IMR-90 (cell line): ENCODE data around the gene TENM3. TPM values are rescaled to one million over a fixed set of nuclear protein-coding genes. Genes with fewer than 3 reads are reported as not detected.

ENCODE experiments used
- ATAC-seq: fragments of 200-7000 bp; cut with Tn5 transposase; 2 replicates; pipeline ENCODE4 v1.9.1; 2020; ENCODE audit warnings: low read depth, mild to moderate bottlenecking, moderate library complexity
- BruUV-seq: library from RNA; stranded (reverse); fragments of 400-500 nt; replicated peaks from 2 replicates; lab custom pipeline; 2021; lab: Mats Ljungman, UMichigan
- CTCF ChIA-PET: fragments of 300-600 bp; formaldehyde crosslinking; extraction: SDS; loops from one replicate; lab custom pipeline; 2021; ENCODE audit warnings: antibody characterized with exemption; lab: Yijun Ruan, JAX
- POLR2A ChIA-PET: fragments of 300-600 bp; sonication (Branson Sonifier 250); formaldehyde crosslinking; loops from one replicate; lab custom pipeline; 2022; ENCODE audit warnings: antibody characterized with exemption; ENCODE audit not compliant: unreplicated experiment; lab: Charles Lee
- DNase-seq: peaks from one replicate; pipeline ENCODE4 v3.0.0; 2013
- H2AFZ ChIP-seq: replicated peaks from 2 replicates; pipeline ENCODE3; 2013; ENCODE audit warnings: low read length, mild to moderate bottlenecking; ENCODE audit not compliant: poor library complexity
- H2AK5ac ChIP-seq: 2 replicates; pipeline ENCODE4 v1.6.1; 2013; ENCODE audit warnings: low read depth, low read length, inconsistent platforms
- H2AK9ac ChIP-seq: replicated peaks from 2 replicates; pipeline ENCODE3; 2013; ENCODE audit warnings: mild to moderate bottlenecking, low read depth, low read length, moderate library complexity; ENCODE audit not compliant: poor library complexity
- H2BK120ac ChIP-seq: 2 replicates; pipeline ENCODE4 v1.6.1; 2013; ENCODE audit warnings: low read depth, low read length, inconsistent platforms
- H2BK15ac ChIP-seq: 3 replicates; pipeline ENCODE4 v1.6.1; 2013; ENCODE audit warnings: low read depth, low read length, inconsistent platforms
- H2BK20ac ChIP-seq: 2 replicates; pipeline ENCODE4 v1.6.1; 2013; ENCODE audit warnings: low read depth, mild to moderate bottlenecking, inconsistent platforms, low read length, moderate library complexity
- H2BK5ac ChIP-seq: 2 replicates; pipeline ENCODE4 v1.6.1; 2013; ENCODE audit warnings: mild to moderate bottlenecking, low read depth, low read length, inconsistent platforms; ENCODE audit not compliant: poor library complexity, severe bottlenecking
- H3K14ac ChIP-seq: replicated peaks from 2 replicates; pipeline ENCODE4 v1.6.1; 2013; ENCODE audit warnings: low read depth, low read length, inconsistent platforms
- H3K18ac ChIP-seq: 2 replicates; pipeline ENCODE4 v1.6.1; 2013; ENCODE audit warnings: low read depth, low read length, control low read depth
- H3K23ac ChIP-seq: 2 replicates; pipeline ENCODE4 v1.6.1; 2013; ENCODE audit warnings: low read depth, low read length, inconsistent platforms
- H3K27ac ChIP-seq: 2 replicates; pipeline ENCODE4 v1.5.1; 2013; ENCODE audit warnings: mild to moderate bottlenecking, control low read depth, low read length; ENCODE audit not compliant: insufficient read depth
- H3K27me3 ChIP-seq: 2 replicates; pipeline ENCODE4 v1.6.1; 2013; ENCODE audit warnings: low read length; ENCODE audit not compliant: control insufficient read depth, insufficient read depth
- H3K36me3 ChIP-seq: 2 replicates; pipeline ENCODE4 v1.6.1; 2013; ENCODE audit warnings: low read length, mixed read lengths; ENCODE audit not compliant: control insufficient read depth, insufficient read depth
- H3K4ac ChIP-seq: 2 replicates; pipeline ENCODE4 v1.6.1; 2013; ENCODE audit warnings: low read depth, low read length, inconsistent platforms
- H3K4me1 ChIP-seq: 2 replicates; pipeline ENCODE4 v1.6.1; 2013; ENCODE audit warnings: low read length, mixed read lengths; ENCODE audit not compliant: control insufficient read depth, insufficient read depth
- H3K4me2 ChIP-seq: 2 replicates; pipeline ENCODE4 v1.6.1; 2013; ENCODE audit warnings: low read depth, mild to moderate bottlenecking, control low read depth, low read length, moderate library complexity
- H3K4me3 ChIP-seq: 2 replicates; pipeline ENCODE4 v1.5.1; 2013; ENCODE audit warnings: low read depth, mild to moderate bottlenecking, control low read depth, low read length, moderate library complexity; ENCODE audit not compliant: insufficient read depth
- H3K56ac ChIP-seq: 2 replicates; pipeline ENCODE4 v1.6.1; 2013; ENCODE audit warnings: low read length, inconsistent platforms; ENCODE audit not compliant: insufficient read depth; ENCODE audit errors: extremely low read depth
- H3K79me1 ChIP-seq, 2 experiments: 2 replicates each; pipeline ENCODE4 v1.6.1; 2013; ENCODE audit warnings: low read length in 2 of 2, inconsistent platforms in 1 of 2, low read depth in 1 of 2
- H3K9ac ChIP-seq: 2 replicates; pipeline ENCODE4 v1.6.1; 2013; ENCODE audit warnings: low read depth, low read length, control low read depth
- H3K9me1 ChIP-seq: 2 replicates; pipeline ENCODE4 v1.6.1; 2013; ENCODE audit warnings: low read length, inconsistent platforms; ENCODE audit not compliant: insufficient read depth
- H3K9me3 ChIP-seq: 2 replicates; pipeline ENCODE4 v1.6.1; 2013; ENCODE audit warnings: low read length; ENCODE audit not compliant: control insufficient read depth, insufficient read depth
- H4K20me1 ChIP-seq: 2 replicates; pipeline ENCODE4 v1.6.1; 2013; ENCODE audit warnings: low read length, inconsistent platforms; ENCODE audit not compliant: insufficient read depth
- H4K5ac ChIP-seq: 2 replicates; pipeline ENCODE4 v1.6.1; 2013; ENCODE audit warnings: mild to moderate bottlenecking, low read depth, low read length, control low read depth
- H4K8ac ChIP-seq, 2 experiments: 2 replicates each; pipeline ENCODE4 v1.6.1; 2013; ENCODE audit warnings: low read depth in 2 of 2, low read length in 2 of 2, control low read depth in 1 of 2, inconsistent platforms in 1 of 2
- H4K91ac ChIP-seq: 2 replicates; pipeline ENCODE4 v1.6.1; 2013; ENCODE audit warnings: low read depth, low read length, inconsistent platforms; ENCODE audit not compliant: insufficient read depth
- BHLHE40 ChIP-seq: fragments of 150-350 bp; IDR thresholded peaks from 2 replicates; pipeline ENCODE4 v1.6.1; 2016; ENCODE audit warnings: mild to moderate bottlenecking, low read depth, low read length
- CEBPB ChIP-seq: IDR thresholded peaks from 2 replicates; pipeline ENCODE4 v1.6.1; 2012; ENCODE audit warnings: low read depth, low read length, improper control_type of control experiment
- CHD1 ChIP-seq: IDR thresholded peaks from 2 replicates; pipeline ENCODE4 v1.6.1; 2012; ENCODE audit warnings: low read depth, low read length, improper control_type of control experiment
- ELK1 ChIP-seq: fragments of 150-350 bp; IDR thresholded peaks from 2 replicates; pipeline ENCODE4 v1.6.1; 2016; ENCODE audit warnings: low read depth, mild to moderate bottlenecking, low read length, moderate library complexity, borderline replicate concordance
- FOS ChIP-seq: fragments of 150-350 bp; IDR thresholded peaks from 2 replicates; pipeline ENCODE4 v1.6.1; 2016; ENCODE audit warnings: low read depth, low read length
- MAFK ChIP-seq: IDR thresholded peaks from 2 replicates; pipeline ENCODE4 v1.6.1; 2012; ENCODE audit warnings: low read depth, low read length, improper control_type of control experiment
- MAZ ChIP-seq: IDR thresholded peaks from 2 replicates; pipeline ENCODE4 v1.6.1; 2012; ENCODE audit warnings: low read depth, mild to moderate bottlenecking, low read length, improper control_type of control experiment, moderate library complexity, borderline replicate concordance
- MXI1 ChIP-seq: IDR thresholded peaks from 2 replicates; pipeline ENCODE4 v1.6.1; 2012; ENCODE audit warnings: low read depth, mild to moderate bottlenecking, low read length, moderate library complexity, borderline replicate concordance
- NFE2L2 ChIP-seq: fragments of 150-350 bp; IDR thresholded peaks from 2 replicates; pipeline ENCODE4 v1.6.1; 2016; ENCODE audit warnings: low read depth, mild to moderate bottlenecking, low read length
- POLR2A ChIP-seq: IDR thresholded peaks from 2 replicates; pipeline ENCODE4 v1.6.1; 2012; ENCODE audit warnings: mild to moderate bottlenecking, low read depth, low read length
- RAD21 ChIP-seq: IDR thresholded peaks from 2 replicates; pipeline ENCODE4 v1.6.1; 2012; ENCODE audit warnings: low read length, improper control_type of control experiment
- RCOR1 ChIP-seq: IDR thresholded peaks from 2 replicates; pipeline ENCODE4 v1.6.1; 2012; ENCODE audit warnings: mild to moderate bottlenecking, low read length, improper control_type of control experiment; ENCODE audit not compliant: insufficient replicate concordance
- RFX5 ChIP-seq: IDR thresholded peaks from 2 replicates; pipeline ENCODE4 v1.8.0; 2012; ENCODE audit warnings: low read depth, mild to moderate bottlenecking, low read length, moderate library complexity
- SMC3 ChIP-seq: fragments of 150-350 bp; IDR thresholded peaks from 2 replicates; pipeline ENCODE4 v1.6.1; 2016; ENCODE audit warnings: low read depth, mild to moderate bottlenecking, antibody characterized with exemption, low read length, moderate library complexity
- USF2 ChIP-seq: fragments of 150-350 bp; IDR thresholded peaks from 2 replicates; pipeline ENCODE4 v1.6.1; 2017; ENCODE audit warnings: mild to moderate bottlenecking, antibody characterized with exemption, low read length, low read depth
- WGBS, 2 experiments: methylation state at CpG; one replicate each; pipeline versions ENCODE4 v1.1.5 to v1.1.7; 2013; ENCODE audit warnings: missing lambda C conversion rate in 2 of 2; ENCODE audit not compliant: insufficient read length in 1 of 2; ENCODE audit errors: extremely low coverage in 2 of 2; 5-methylcytosine and 5-hydroxymethylcytosine counted together
- dilution Hi-C: fragments of 300-500 bp; cut with HindIII; formaldehyde crosslinking; loops from one replicate; pipeline ENCODE4 v1.14.3; 2018; ENCODE audit warnings: low sequenced_read_pairs; ENCODE audit not compliant: unreplicated experiment
- in situ Hi-C: fragments of 300-500 bp; cut with MboI; formaldehyde crosslinking; loops from 3 replicates; pipeline ENCODE4 v1.14.3; 2019; ENCODE audit warnings: low sequenced_read_pairs, inconsistent platforms, mixed read lengths
- intact Hi-C: fragments of 100-400 bp; cut with micrococcal nuclease; formaldehyde crosslinking; loops from 2 replicates; pipeline ENCODE4 v1.10.0; 2022
- polyA plus RNA-seq, 3 experiments: library from polyadenylated mRNA; depleted of rRNA; stranded (reverse); fragments of >200 nt; gene quantifications; 2 replicates each; pipeline ENCODE4 v1.2.3, GENCODE V29; 2012; ENCODE audit warnings: low replicate concordance in 1 of 3
- total RNA-seq: library from RNA; depleted of rRNA; stranded (reverse); fragments of >200 nt; gene quantifications from 2 replicates; pipeline ENCODE4 v1.2.3, GENCODE V29; 2012
- TF ChIP-seq, protein P1 (sequence below): conservative IDR thresholded peaks from 2 replicates; pipeline ENCODE4 v1.5.1; 2012; ENCODE audit warnings: mild to moderate bottlenecking, low read depth, low read length, improper control_type of control experiment

TENM3 gene
- total and polyA plus RNA-seq, 2 of the 4 experiments (the other 2 are of a cell fraction) = 29.9 to 173 TPM

DNA sequence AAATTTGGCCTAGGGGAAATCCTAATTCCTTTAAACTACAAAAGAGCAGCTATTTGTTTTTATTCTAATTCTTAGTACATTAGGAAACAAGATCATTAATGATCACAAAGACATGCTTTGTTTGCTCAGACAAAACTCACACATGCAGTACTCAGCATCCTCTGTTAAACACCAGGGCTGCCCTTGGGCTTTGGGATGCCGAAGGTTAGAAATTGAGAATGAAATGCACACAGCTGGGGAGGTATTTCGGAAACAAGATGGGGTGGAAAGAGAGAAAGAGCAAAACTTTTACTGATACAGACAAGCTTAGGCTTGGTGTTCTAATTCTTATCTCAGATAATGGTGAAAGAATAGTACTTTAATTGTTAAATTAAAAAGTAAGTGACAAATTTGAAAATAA, 451.3 kb downstream of the TENM3 start:
- Histone ChIP-seq H3K27me3 (no peaks in the 10 kb centered on the region), H3K4me3 (no peak overlapping the region), H3K18ac (no peak overlapping the region), H2BK20ac (no peak overlapping the region), H2BK5ac (no peak overlapping the region), H4K20me1 (no peaks in the 10 kb centered on the region), H3K4me2 (no peak overlapping the region), H2BK120ac (no peak overlapping the region), H3K36me3 (0 out of 2 replicates have a peak, but pooled peaks cover 2% of the 10 kb centered on the region), H3K27ac (no peak overlapping the region), H2AK9ac (no peak overlapping the region), H3K56ac (no peak overlapping the region), H4K5ac (no peak overlapping the region), H4K91ac (no peak overlapping the region), H3K9me1 (no peaks in the 10 kb centered on the region), H3K79me1 (no peaks in the 10 kb centered on the region), H2AK5ac (no peak overlapping the region), H3K23ac (no peak overlapping the region), H3K4me1 (no peaks in the 10 kb centered on the region), H2BK15ac (no peak overlapping the region), H4K8ac (no peak overlapping the region), H3K9me3 (no peaks in the 10 kb centered on the region), H2AFZ (no peak overlapping the region), H3K4ac (no peak overlapping the region), H3K14ac (no peak overlapping the region), H3K9ac (no peak overlapping the region)
- DNase-seq (no peak), ATAC-seq (no peak)
- no TSS peak for BruUV-seq
- dilution Hi-C loops (no loop called here), intact Hi-C loops (no loop called here), in situ Hi-C loops (no loop called here)
- ChIA-PET CTCF (no interaction called here), POLR2A (no interaction called here)
- TF ChIP-seq FOS = no peak
- no peak for TF ChIP-seq USF2
- no peak for TF ChIP-seq SMC3
- TF ChIP-seq POLR2A = no peak
- TF ChIP-seq MAZ = no peak
- no peak for TF ChIP-seq MAFK
- TF ChIP-seq, protein P1, sequence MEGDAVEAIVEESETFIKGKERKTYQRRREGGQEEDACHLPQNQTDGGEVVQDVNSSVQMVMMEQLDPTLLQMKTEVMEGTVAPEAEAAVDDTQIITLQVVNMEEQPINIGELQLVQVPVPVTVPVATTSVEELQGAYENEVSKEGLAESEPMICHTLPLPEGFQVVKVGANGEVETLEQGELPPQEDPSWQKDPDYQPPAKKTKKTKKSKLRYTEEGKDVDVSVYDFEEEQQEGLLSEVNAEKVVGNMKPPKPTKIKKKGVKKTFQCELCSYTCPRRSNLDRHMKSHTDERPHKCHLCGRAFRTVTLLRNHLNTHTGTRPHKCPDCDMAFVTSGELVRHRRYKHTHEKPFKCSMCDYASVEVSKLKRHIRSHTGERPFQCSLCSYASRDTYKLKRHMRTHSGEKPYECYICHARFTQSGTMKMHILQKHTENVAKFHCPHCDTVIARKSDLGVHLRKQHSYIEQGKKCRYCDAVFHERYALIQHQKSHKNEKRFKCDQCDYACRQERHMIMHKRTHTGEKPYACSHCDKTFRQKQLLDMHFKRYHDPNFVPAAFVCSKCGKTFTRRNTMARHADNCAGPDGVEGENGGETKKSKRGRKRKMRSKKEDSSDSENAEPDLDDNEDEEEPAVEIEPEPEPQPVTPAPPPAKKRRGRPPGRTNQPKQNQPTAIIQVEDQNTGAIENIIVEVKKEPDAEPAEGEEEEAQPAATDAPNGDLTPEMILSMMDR = no peak
- no peak for TF ChIP-seq ELK1
- no peak for TF ChIP-seq CEBPB
- no peak for TF ChIP-seq RCOR1
- TF ChIP-seq CHD1 = no peak
- TF ChIP-seq RFX5 = no peak
- TF ChIP-seq MXI1 = no peak
- no peak for TF ChIP-seq BHLHE40
- no peak for TF ChIP-seq RAD21
- TF ChIP-seq NFE2L2 = no peak
- no CpG with 5 or more reads among the region's 2 CpGs for WGBS, 2 experiments
